DMS153 treated with DMSO at 0.1 percent for 48 hours (cell line): ENCODE results near the gene FADS2.

ENCODE experiments used
- DNase-seq: peaks from one replicate; lab custom pipeline; 2025; ENCODE audit not compliant: unreplicated experiment; lab: John Stamatoyannopoulos, UW

FADS2 gene

DNA sequence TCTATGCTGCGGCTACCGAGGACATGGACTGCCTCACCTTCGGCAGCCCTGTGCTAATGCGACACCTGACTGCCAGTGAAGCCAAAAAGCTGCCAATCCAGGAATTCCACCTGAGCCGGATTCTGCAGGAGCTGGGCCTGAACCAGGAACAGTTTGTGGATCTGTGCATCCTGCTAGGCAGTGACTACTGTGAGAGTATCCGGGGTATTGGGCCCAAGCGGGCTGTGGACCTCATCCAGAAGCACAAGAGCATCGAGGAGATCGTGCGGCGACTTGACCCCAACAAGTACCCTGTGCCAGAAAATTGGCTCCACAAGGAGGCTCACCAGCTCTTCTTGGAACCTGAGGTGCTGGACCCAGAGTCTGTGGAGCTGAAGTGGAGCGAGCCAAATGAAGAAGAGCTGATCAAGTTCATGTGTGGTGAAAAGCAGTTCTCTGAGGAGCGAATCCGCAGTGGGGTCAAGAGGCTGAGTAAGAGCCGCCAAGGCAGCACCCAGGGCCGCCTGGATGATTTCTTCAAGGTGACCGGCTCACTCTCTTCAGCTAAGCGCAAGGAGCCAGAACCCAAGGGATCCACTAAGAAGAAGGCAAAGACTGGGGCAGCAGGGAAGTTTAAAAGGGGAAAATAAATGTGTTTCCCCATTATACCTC, 32.1 kb upstream of the FADS2 start:
- no peak for DNase-seq

GRCh38 chr11:61797263-61797944, 30.7 kb upstream of the FADS2 start:
- DNase-seq, result peak; percentile 60

- no peak for DNase-seq
These were observed 28.3 kb upstream of the FADS2 start for GRCh38 chr11:61799665-61800284.

DNA sequence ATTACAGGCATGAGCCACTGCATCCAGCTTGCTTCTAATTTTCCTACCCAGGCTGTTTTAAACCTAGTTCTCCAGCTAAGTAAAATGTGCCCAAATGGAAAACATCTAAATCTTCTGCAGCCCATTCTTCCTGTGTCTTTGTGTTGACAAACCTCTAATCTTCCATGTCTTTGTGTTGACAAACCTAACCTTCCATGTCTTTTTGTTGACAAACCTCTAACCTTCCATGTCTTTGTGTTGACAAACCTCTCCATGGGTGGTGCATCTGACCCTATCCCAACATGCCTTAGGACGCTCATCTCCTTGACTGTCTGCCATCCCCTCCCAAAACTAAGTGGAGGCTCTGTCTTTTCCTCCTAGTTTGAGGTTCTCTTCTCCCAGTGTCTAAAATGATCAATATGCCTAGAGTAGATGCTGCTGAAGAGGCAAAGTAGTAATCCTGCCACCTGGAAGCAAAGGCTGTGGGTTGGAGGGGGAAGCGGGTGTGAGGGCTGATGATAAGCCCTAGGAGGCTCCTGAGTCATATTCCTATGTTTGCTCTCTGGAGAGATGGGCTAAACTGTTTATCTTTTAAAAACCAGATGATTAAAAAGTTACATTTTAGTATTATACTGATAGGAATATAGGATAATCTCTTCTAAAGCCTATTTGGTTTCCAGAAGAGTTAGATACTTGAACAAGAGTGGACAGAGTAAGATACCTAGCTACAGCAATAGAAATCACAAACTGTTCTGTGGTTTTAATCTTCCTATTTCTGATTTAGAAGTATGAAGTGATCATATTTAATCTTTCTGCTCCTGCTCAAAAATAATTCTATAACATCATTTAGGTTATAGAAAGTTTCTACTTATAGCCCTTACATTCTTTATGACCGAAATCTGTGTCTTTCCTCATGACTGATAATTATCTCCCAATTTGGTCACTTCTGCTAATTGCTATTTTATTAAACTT, 27.5 kb upstream of the FADS2 start:
- DNase-seq, result no peak

GRCh38 chr11:61802605-61803004, 25.5 kb upstream of the FADS2 start:
- DNase-seq, result no peak

GRCh38 chr11:61803889-61804647, 24.0 kb upstream of the FADS2 start:
- no peak for DNase-seq

DNA sequence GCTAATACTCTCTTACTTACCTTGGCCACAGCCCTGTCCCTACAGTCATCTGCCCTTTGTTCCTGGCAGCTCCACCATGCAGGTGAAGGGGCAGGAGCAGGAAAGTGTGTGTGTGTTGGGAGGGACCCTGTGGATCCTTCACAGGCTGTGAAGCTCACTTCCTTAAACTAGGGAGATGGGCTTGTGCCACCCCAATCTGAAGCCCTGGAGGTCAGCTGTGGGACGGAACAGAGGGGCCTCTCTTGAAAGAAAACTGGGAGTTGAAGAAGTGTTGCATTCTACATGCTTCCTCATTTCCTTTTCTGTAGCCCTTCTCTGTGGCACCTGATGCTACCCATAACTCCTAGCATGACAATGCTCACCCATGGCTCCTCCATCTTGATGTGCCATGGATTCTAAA, 23.0 kb upstream of the FADS2 start:
- no peak for DNase-seq

DNA sequence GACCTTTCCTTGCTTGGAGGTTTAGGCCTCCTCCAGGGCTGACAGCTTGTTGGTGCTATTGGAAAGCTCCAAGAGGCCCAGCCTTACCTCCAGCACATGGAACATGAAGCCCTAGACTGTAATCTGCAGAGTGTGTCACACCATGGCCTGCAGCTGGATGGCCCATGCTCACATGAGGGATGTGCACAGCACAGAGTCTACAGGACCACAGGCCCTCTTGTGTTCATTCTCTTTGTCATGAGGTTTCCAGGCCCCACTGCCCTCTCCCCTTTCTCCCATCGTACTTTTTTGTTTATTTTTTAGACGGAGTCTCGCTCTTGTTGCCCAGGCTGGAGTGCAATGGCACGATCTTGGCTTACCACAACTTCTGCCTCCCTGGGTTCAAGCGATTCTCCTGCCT, 21.3 kb upstream of the FADS2 start:
- DNase-seq, result no peak

DNA sequence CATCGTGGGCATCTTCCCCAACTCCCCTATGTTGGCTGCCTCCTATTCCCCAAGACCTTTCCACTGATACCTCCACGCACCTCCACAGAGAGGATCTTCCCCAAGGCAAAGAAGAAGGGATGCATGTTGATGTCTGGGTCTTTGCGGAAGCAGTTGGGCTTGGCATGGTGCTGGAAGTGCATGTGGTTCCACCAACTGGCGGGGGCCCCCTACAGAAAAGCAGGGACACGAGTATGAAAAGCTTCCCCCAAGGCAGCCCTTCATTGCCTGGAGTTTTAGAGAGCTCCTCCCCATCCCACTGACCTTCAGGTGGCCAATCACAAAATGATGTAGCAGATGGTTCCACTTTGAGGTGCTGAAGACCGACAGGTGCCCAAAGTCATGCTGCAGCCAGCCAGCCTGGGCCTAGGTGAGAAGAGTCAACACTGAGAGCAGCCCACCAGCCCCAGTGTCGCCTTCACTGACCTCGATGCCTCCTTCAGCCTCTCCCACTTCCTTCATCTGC, 17.4 kb upstream of the FADS2 start:
- DNase-seq, result no peak

DNA sequence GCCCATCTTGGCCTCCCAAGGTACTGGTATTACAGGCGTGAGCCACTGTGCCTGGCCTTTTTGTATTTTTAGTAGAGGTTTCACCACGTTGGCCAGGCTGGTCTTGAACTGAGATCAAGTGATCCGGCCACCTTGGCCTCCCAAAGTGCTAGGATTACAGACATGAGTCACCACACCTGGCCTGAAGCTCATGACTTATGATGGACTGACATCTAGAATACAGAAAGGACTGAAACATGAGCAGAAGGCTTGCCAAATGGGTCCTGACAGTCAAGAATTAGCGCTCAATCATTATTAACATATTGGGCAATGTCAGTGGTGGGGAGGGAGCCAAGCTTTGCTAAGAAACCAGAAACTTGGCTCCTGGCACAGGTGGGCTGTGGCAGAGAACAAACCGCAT, 16.3 kb upstream of the FADS2 start:
- no peak for DNase-seq

GRCh38 chr11:61812736-61813411, 15.2 kb upstream of the FADS2 start:
- no peak for DNase-seq

DNA sequence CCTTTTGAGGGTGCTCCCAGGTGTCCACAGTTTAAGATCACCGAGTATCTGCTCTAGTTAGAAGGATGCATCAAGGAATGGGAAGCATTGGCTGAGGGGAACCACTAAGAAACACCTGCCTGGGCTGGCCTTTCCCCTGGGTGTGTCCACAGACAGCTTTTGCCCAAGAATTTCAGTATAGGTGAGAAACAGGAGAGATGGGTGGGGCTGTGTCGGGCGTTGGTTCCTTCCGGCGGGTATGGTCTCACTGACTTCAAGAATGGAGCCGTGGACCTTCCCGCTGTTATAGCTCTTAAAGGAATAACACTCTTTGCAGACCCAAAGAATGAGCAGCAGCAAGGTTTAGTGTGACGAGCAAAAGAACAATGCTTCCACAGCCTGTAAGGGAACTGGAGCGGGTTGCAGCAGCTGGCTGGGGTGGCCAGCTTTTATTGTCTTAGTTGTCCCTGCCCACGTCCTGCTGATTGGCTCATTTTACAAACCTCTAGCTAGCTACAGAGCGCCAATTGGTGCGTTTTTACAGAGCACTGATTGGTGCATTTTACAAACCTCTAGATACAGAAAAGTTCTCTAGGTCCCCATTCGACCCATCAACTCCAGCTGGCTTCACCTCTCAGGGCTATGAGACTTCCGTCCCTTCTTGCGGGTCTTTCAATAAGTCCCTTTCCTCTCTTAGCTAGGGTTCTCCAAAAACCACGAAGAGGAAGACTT, 13.7 kb upstream of the FADS2 start:
- no peak for DNase-seq

DNA sequence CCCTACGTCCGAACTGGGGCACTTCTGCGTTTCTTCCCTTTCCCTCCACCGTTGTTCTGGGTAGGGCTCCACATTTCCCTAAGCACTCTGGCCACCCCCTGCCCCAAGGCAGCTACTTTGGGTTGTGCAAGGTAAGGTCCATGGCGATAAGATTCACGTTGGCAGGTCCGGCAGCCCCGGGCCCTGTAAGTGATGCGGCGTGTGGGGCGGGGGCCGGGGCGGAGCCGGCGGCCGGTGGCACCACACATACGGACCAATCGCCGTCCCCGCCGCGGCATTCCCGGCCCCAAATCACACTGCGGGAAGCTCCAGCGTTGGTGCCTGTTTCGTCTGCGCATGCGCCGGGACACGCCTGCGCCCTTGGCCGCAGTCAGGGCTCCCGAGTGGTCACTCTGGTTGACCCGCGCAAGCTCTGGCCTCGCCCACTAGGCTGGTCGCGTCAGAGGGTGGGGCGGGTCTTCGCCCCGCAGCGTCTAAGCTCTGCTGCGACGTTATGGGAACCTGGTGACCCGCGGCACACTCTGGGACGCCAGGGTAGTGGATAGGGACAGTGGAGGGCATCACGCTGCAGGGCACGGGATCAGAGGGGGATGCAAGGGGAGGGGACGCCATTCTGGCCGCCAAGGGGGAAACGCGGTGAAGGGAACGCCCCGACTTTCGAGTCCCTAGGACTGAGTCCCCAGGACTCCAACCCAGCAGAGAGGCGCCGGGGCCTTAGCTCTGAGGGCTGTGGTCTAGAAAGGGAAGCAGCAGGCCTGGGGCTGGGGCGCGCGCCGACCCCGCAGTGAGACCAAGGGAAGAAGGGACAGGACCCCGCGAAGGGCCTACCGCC, 12.9 kb upstream of the FADS2 start:
- DNase-seq, result peak; percentile 88

DNA sequence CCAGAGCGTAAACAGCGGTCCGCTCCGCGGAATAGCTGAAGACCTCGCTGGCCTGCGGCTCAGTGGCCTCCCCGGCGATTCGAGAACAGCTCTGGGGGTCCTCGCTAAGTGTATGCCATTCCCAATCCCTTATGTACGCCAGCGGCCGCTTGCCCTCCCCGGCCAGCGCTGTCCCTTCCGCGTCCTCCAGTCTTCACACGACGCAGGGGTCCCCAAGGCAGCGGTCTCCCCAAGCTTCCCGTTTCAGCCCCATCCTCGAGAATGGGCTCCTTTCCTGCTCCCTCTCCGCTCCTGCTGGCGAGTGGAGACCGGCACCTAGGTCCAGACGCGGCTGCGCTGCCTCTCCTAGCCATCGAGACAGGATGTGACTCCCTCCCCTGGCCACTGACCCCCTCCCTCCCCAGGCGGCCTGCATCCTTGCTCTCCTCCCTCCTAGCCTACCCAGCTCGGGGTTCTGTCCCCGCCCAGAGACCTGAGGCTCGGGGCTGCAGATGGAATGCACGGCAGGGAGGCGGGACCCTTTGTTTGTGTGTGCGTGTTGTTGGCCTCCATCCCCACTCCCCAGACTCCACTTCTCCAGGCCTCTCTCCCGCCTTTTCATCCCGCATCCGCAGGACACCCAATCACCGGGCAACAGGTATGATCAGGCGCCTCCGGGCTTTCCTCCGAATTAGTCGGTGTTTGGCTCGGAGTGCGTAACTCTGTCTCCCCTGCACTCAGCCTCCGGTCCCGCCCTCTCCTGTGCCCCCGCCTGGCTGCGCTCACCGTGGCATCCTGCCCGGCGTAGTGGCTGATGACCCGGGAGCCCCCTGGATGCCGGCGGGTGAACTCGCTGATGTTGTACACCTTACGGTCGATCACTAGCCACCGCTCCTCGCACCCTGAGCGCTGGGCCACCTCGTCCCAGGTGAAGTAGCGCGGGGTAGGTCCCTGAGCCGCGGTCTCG, 12.0 kb upstream of the FADS2 start:
- DNase-seq, result peak; percentile 78

DNA sequence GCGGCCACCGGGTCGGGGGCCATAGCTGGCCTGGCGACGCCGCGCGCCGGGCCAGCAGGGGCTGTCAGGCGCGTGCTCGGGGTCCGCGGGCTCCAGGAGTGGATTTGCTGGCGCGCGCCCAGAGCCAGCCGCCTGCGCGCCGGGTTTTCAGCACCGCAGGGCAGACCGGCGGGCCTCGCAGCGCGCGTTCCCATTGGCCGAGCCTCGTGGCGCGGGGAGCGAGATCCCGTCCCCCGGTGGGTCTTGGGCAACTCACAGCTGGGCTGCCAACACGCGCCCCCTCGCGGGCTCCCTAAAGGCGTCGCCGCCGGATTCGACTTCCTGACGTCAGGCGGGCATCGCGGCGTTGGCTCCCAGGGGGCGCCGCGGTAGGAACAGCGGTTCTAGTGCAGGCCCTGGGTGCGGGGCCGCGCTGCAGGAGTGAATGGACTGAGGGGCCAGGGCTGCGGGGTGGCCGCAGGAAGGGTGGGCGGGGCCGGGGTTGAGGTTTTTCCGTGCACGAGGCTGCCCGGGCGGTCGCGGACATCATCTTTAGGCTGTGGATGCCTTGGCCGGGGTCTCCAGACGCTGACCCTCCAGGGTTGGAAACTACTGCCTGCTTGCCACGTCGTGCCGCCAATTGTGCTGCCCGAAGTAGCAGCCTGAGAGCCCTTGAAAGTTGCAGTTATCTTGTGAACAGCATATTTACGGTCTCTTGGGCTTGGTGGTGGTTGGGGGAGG, 11.2 kb upstream of the FADS2 start, which contains the start of gene FADS1:
Gene FADS1, minus strand, starts transcription at position 268 of the 720 bp plus-strand sequence. Its CDS starts 74 bp downstream, at position 194.
- DNase-seq, result peak; percentile 88

GRCh38 chr11:61817471-61818202, 10.5 kb upstream of the FADS2 start:
- DNase-seq, result no peak
